GM19035 (cell line): ENCODE results near the gene TYSND1.
"Not testable (repeated sequence)": the region's sequence is repeated elsewhere in the genome, so short reads cannot be mapped to it uniquely, and the experiment has no call there.

ENCODE experiments used
- ATAC-seq: cut with Tn5 transposase; IDR thresholded peaks from one replicate; pipeline ENCODE4 v1.9.1; 2021; ENCODE audit not compliant: unreplicated experiment

TYSND1 gene

DNA sequence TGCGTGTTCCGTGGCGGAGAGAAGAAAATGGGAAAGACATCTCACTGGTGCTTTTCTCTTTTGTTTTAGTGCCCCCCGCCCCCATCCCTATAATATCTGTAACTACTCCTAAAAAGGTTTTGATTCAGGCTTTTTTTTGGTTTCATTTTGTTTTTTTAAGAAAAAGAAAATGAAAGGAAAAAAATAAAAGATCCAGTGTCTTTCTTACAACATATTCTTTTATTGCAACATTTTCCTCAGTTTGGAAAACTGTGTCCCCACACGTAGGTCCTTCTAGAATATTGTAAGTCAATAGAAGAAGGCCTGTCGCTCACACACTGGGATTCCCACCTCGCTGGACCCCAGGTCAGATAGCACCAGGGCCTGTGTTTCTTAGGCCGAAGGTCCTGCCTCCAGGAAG lies 34.4 kb downstream of the TYSND1 start:
- ATAC-seq: no peak

DNA sequence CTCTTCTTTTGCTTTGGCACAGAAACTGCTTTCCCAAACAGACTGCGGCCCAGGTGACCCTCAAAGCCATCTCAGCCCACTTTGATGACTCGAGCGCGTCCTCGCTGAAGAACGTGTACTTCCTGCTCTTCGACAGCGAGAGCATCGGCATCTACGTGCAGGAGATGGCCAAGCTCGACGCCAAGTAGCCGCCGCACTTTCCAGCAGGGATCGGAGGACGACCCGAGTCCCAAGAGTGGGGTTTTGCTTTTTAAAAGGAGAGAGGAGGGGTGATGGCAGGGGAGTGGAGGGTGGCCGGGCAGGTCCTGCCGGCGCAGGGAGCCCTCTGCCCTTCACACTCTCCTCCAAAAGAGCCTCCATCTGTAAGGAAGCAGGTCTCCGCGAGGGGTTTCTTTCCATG lies 35.0 kb downstream of the TYSND1 start:
- ATAC-seq: no peak

DNA sequence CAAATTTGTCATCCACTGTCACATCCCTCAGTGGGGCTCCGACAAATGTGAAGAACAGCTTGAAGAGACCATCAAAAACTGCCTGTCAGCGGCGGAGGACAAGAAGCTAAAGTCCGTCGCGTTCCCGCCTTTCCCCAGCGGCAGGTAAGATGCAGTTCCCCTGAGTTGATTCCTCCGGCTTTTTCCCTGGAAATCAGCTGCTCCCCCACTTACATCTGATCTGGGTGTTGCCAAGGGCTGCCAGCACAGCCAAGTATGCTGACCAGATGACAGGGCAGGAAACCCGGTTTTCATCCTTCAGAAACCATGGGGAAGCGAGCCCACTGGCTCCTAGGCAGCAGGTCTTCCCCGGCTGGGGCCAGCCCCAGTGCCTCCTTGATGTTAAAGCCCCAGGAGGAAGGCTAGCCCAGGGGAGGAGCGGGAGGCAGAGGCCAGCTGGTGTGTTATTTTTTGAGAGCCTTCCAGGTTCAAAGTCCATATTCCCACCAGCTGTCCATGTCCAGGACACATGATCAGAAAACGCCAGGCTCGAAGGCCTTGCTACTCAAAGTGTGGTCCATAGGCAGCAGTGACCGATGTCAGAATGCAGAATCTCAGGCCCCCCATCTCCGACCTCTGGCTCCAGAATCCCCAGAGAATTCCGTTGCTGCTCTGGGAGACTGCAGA lies 37.3 kb downstream of the TYSND1 start:
- ATAC-seq: no peak

DNA sequence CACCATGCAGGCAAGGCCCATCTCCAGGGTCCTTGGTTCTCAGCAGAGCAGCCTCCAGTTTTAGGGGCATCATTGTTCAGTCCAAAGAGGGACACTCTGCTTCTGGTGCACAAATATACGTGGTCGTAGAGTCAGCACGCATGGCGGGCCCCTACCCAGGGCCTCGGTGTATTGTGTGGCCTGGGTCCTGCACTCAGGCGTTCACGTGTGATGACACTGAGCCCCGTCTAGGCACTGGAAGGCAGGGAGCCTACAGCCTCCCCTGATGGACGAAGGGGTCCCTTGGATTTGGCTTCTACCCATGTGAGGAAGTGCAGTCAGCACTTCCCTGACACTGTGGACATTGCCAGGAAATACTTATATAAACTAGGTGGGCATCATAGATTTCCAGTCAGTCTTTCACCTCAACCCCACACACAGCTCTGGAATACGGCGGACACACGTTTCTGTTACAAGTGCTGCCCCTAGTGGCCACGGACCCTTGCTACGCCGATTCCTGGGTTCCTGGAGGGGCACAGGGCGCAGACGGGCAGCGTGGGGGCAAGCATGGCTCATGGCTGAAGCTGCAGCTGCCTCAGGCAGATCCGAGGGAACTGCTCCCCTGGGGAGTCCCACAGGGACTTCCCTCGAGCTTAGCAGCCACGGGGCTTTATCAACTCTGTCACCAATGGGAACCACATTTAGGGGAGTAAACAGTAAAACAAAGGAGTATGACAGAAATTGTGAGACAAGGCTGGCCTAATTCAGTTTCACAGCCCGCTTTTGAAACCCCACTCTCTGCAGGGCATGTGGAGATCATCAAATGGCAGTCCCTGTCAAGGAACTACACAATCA lies 39.3 kb downstream of the TYSND1 start:
- ATAC-seq: no peak

DNA sequence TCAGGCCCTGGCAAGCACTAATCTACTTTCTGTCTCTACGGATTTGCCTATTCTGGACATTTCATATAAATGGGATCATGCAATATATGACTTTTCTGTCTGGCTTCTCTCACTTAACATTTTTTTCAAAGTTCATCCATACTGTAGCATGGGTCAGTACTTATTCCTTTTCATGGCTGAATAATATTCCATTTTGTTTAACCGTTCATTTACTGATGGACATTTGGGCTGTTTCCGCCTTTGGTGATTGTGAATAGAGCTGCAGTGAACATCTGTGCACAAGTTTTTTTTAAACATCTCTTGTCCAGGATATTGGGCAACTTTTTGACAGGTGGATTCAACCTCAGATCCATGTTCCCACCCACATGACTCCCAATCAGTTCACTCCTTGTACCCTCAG lies 44.8 kb downstream of the TYSND1 start:
- no peak for ATAC-seq

- ATAC-seq: not testable (repeated sequence)
These were observed 45.4 kb downstream of the TYSND1 start for GRCh38 chr10:70101068-70101562.

DNA sequence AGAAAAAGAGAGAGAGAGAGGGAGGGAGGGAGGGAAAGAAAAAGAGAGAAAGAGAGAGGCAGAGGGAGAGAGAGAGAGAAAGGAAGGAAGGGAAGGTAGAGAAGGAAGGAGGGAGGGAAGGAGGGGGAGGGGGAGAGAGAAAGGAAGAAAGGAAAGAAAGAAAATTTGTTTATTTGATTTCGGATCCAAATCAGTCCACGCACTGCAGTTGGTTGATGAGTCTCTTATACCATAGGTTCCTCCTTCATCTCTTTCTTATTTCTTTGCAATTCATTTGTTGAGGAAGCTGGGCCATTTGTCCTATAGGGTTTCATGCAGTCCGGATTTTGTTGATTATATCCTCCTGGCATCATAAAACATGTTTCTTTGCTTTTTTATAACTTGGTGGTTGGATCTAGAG lies 48.2 kb downstream of the TYSND1 start:
- ATAC-seq: no peak

GRCh38 chr10:70097459-70097858 lies 49.0 kb downstream of the TYSND1 start:
- ATAC-seq: no peak

DNA sequence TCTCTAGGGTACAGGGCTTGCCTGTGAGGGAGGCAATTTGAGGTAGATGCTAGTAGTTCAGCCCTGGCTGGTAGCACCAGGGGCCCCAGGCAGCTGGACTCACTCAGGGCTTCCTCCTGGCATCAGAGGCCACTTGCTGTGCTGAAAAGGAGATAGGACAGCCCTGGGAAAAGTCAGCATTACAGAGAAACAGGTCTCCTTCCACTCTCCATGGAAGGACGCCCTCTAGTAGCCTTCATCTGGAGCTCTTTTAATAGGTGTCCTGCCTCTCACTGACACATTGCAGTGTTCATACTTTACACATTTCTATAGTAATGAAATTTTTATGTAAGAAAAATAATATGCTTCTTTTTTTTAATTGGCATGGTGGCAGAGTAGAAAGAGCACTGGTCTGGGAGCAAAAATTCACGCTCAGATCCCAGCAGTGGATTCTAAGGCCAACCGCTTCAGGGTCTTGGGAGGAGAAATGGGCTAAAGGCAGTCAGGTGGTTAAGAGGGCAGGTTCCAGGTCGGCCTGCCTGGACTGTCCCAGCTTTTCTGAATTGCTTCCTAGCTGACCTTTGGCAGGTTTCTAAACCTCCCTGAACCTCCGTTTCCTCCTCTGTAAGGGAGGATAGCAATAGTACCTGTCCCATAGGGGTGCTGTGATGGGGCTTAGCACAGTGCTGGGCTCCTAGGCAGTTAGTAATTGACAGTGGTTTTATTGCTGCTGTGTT lies 49.6 kb downstream of the TYSND1 start:
- ATAC-seq: no peak

DNA sequence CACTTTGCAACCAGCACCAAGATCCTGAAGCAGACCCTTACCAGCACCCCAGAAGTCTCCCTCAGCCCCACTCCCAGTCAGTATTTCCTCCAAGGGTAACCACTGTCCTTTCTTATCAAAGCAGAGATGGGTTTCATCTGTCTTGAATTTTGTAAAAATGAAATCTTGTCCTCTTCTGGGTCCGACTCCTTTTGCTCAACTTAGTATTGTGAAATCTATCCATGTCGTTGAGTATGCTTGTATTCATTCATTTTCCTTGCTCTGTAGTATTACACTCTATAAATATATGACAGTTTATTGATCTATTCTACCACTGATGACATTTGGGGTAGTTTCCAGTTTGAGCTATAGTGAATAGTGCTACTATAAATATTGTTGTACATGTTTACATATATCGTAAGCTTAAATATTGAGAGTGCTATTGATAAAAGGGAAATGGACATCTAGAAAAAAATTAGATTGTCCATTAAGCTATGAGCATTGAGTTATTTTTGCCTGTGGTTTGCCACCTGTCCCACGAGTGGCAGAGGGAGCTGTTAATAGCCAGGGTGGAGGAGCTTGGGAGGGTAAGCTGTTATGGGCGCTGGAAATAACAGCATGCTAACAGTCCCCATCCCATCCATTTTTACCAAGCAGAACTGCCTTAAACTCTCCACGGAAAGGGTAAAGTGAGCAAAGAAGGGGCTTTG lies 50.3 kb downstream of the TYSND1 start:
- no peak for ATAC-seq

DNA sequence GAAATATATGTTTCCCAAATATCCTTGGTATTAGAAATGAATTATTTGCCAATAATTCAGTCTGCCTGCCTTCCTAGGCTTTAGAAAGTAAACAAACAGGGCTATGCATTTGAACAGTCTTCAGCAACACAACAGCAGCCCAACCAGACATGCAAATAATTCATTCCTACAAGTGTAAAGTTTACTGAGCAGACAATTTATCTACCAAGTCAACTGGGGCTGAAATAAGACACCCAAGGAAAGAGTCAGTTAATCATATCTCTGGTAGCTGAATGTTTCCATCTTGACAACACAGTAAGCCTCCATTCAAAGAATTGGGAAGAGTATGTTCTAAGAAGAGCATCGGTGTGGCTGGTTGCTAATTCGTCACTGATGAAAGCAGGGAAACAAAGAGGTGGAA lies 52.2 kb downstream of the TYSND1 start:
- no peak for ATAC-seq

DNA sequence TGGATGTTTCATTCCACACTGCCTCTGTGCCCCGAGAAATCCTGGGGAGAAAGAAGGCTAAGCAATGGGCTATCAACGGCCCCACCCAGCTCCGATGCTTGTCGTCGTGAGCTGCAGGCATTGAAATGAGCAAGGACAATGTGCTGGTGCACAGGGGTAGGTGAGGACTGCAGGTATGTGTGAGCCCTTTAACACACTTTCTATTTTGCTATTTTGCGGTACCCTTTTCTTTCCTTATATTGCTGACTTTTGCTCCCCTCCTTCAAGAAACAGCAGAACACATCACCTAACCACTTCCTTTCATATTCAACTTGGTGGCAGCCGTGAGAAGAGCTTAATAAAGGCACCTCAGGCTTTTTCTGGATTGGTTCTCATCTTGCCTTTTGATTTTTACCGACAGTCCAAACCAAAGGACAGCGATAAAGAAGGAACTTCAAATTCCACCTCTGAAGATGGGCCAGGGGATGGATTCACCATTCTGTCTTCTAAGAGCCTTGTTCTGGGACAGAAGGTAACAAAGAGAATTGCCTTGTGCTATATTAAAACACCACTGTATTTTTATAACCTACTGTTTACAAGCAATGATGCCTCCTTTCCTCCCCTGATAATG lies 53.1 kb downstream of the TYSND1 start:
- ATAC-seq: no peak

- no peak for ATAC-seq
These were observed 54.1 kb downstream of the TYSND1 start for GRCh38 chr10:70092389-70092718.

DNA sequence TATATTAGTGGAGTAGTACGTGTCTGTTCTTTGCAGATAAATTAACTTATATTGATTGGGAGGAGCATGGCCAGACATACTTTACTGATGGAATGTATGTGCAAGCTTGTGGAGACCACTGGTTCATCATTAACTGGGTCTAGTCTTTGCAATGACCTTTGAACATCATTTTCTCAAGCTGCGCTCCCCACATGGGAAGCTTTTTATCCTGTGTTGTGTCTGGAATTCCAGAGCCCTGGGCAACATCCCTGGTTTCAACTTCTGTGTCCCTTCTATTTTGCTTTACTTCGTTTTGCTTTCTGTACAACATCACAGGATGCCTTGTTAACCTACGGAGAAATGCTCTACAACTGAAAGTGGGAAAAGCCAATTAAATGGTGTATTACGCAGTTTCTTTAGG lies 55.5 kb downstream of the TYSND1 start:
- no peak for ATAC-seq

GRCh38 chr10:70090013-70090412 lies 56.5 kb downstream of the TYSND1 start:
- no peak for ATAC-seq

DNA sequence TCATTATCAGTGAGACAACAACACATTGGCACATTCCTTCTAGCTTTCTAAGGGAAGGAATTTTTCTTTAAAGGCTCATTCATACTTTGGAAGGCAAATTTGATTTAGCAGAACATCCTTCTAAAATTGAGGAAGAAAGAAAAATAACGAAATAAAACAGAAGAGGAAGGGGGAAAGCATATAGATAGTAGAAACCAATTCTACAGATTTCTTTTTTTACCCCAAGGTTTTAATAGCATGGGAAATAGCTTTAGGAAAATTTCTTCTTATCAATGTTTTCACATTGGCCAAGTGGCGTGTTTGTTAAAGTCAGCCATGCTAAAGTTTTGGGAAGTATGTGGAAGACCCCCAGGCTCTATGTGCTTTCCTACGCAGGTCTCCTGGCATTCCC lies 58.2 kb downstream of the TYSND1 start:
- no peak for ATAC-seq
